Gastrocnemius medialis (tissue), 4 donors: ENCODE data around the gene NUMB.

Experiments used
- CTCF ChIP-seq, 5 experiments: fragments of 450-650 bp in 3 of 5; fragments of 200-600 bp in 2 of 5; sonication (generic) in 2 of 5; IDR thresholded peaks in 4 of 5; conservative IDR thresholded peaks in 1 of 5; 1 replicate in 4 of 5; 2 replicates in 1 of 5; pipeline ENCODE4 v1.5.1; 2016 to 2019; ENCODE audit warnings: antibody characterized with exemption in 5 of 5, mild to moderate bottlenecking in 3 of 5, moderate library complexity in 3 of 5
- POLR2A ChIP-seq, 2 donors: fragments of 450-650 bp; IDR thresholded peaks; one replicate each; pipeline ENCODE4 v1.6.1; 2017; ENCODE audit warnings: antibody characterized with exemption in 2 of 2, mild to moderate bottlenecking in 2 of 2, moderate library complexity in 2 of 2

DNA sequence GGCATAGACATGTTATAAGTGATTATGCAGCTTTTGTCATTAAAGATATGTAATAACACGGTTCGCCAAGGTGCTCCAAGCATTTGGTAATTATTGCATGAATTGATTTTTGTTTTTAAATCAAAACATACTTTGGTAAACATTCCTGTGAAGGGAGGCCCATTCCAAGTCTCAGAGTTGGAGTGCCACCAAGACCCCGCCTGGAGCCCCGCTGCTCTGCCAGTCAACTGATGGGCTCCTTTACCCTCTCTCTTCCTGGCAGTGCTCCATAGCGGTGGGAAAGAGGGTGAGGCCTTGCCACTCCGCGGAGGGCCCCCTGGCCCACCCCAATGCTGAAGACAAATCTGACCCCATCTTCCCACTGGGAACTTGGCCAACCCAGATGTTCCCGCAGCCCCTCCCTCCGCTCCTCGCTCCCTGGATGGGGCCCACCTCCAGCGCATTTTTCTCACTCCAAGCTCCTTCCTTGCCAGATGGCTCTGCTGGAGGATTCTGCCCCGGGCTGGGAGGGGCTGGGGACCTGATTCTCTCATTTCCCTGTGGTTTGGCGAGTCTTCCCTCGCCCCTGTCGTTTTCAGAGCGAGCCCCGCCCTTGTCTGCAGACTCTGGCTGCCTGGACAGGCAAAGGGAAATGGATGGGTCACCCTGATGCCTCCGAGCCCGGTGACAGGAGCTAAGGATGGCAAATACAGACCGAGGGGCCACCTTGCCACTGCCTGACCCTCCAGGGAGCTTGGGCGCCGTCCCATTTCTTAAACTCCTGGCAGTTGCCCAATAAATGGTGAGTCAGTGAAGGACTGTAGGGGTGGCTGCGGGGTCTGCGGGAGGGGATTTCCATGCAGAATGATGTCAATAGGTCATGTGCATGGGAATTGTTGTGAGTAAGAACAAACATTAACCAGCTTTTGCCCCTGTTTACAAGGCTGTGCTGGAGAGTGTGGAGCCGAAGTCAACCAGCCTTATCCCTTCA lies 230.2 kb downstream of the NUMB start:
- TF ChIP-seq CTCF (IDR thresholded peaks at IDR 0.05 in 4 of 5, conservative IDR thresholded peaks at IDR 0.05 in 1 of 5) (no peak), POLR2A (IDR thresholded peaks at IDR 0.05) (no peak)
